NCI-H146 treated with DMSO at 0.1 percent for 48 hours (cell line): ENCODE results near the gene RPS6KA2.

Experiments used
- DNase-seq: peaks from one replicate; lab custom pipeline; 2025; ENCODE audit not compliant: unreplicated experiment; lab: John Stamatoyannopoulos, UW

Gene RPS6KA2

DNA sequence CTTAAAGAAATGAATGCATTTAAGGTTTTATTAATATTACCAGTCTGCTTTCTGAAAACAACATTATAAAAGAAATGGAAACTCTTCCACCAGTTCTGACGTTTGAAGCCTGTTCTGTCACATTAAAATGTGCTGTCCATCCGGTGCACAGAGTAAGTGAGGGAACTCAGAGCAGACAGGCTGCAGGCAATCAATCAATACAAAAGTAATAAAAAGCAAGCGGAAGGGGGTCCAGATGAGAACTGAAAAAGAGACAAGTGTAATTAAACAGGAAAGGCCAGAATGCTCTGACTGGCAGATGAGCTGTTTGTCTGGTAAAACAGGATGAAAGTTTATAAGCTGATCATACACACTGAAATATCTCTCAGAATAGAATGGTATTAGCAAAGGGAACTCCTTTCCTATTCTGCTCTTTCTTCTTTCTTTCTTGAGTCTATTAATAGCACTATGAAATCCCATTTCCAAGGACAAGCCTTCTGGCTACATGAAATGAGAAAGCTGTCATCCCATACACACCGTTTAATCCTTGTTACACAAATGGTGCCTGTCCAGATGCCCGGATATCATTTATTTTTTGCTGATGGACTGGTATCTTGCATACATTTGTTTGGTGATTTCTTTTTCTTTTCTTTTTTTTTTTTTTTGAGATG is 134.8 kb downstream of the RPS6KA2 start:
- peak; percentile 41 for DNase-seq

DNA sequence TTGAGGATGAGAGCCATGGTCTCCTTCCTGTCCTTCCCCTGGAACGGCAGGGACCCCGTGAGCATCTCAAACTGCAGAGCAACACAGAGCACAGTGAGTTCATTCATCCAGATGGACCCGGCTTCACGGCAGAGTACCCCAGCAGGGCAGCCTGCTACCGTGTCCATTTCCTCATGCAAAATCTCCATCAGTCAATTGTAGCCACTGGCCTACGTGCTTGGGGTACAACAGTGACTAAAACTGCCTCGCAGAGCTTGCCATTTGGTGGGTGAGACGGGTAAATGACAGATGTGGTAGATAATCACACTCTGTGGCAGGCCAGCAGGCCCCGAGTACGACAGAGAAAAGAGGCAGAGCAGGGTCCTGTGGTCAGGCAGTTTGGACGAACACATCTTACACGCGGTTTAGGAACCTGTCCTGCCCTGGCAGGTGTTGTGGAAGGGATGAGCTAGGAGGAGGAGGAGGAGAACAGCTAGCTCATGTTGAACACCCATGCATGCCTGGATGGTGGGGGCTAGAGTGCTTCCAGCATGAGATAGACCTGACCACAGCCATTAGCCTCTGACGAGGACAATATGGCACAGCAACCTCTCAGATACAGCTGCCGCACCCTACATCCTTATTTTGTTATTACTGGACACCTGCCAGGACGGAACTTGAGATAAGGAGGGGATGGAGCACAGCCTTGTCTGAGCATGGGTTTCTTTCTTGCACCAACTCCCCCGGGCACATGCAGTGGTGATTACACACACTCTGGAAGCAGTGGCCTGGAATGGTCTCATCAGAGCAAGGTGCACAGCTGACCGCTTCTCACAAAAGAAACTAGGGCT is 136.2 kb downstream of the RPS6KA2 start:
- peak; percentile 91 for DNase-seq

DNA sequence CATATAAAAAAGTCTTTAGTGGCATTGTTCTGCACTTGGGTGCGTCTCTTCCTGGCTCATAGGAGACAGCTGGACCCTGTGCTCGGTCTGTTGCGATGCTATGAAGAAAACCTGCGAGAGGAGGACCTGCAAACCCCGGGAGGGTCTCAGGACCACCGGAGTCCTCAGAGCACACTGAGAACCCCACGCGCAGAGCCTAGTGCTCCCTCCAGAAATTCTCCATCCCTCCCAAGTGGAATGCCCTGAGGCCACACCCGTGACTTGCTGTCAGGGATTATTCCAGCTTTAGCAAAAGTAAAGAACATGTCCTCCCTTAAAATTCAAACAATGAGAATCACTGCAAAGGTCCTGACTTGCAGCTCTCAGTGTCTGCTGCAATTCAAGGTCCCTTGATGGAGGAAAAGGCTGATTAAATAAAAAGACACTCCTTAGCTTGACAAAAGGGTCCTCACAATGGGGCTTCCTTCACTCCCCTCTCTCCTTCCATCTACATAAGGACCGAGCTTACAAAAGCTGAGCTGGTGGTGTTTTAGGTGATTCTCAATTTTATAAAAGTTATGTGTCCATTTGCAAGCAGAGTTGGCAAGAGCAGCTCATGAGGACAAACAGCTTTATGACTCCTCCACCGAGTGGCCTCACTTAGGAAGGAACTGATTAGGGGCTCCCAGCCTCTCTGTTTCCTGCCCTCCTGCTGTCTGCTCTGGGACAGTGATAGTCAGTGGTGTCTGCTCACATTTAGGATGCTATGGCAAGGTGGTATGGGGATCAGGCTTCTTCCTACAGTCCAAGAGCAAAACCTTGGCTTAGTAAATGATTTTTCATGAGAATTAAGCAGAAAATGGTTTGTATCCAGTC is 137.5 kb downstream of the RPS6KA2 start:
- DNase-seq, result no peak

DNA sequence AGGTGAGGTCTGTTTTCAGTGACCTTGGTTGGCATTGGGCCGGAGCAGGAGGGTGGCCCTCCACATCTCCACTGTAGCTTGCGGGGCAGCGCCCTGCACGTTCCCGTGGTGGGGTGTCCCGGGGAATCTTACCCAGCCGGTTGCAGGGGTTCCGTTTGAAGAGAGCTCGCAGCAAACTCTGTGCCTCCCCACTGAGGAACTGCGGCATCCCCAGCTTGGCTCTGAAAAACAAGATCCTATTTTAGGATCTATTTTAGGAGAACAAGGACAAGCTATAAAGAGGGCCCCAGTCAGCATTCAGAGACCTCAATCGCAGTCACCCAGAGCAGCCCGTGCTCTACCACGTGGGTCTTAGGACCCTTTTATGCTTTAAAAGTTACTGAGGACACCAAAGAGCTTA is 138.3 kb downstream of the RPS6KA2 start:
- no peak for DNase-seq

DNA sequence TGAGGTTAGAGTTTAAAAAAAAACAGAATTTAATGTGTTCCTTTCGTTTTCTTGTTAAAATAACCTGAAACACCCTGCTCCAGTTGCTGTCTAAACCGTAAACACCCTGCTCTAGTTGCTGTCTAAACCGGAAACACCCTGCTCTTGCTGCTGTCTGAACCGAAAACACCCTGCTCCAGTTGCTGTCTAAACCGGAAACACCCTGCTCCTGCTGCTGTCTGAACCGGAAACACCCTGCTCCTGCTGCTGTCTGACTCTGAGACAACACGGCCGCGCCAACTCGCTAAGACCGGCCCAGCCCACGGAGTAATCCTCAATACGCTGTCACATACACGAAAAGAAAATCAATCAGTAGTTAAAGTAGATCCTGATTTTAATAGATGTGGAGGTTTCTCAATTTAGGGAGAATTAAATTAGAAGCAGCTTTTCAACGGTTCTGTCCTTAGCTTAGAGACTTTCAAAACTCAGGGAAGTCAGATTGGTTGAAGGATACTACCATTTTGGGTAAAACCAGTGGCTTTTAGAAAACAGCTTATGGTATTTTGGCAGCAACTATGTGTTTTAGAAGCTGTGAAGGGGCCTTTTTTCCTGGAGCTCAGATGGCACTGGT is 138.9 kb downstream of the RPS6KA2 start:
- no peak for DNase-seq

DNA sequence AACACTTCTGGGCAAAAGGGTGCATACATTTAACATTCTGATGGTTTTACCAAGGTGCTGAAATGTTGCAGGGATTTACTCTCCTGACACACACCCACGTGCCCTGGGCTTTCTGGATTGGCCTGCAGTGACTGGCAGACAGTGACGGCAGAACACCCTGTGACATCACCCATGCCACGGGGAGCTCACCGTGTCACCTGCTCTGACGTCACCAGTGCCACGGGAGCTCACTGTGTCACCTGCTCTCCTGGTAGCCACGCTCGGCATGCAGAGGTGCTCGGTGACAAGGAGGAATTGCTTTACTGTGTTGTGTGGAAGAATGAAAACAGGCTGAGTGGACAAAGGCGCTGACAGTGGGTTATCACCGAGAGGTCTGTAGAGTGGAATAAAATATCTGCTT is 139.9 kb downstream of the RPS6KA2 start:
- no peak for DNase-seq

DNA sequence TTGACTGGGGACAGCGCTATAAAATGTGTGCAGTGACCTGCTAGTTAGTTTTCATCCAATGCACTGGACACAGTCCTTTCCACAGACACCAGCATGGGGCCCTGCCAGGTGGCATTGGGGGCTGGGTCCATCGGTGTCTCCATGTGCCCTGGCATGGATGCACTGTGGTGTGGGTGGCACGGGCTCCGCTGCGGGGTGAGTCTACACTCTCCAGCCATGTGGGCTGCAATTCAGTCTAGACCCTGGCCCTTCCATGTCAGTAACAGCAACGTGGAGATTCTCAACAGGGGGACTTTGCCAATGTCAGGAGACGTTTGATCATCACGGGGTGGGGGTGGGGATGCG is 140.5 kb downstream of the RPS6KA2 start:
- no peak for DNase-seq

DNA sequence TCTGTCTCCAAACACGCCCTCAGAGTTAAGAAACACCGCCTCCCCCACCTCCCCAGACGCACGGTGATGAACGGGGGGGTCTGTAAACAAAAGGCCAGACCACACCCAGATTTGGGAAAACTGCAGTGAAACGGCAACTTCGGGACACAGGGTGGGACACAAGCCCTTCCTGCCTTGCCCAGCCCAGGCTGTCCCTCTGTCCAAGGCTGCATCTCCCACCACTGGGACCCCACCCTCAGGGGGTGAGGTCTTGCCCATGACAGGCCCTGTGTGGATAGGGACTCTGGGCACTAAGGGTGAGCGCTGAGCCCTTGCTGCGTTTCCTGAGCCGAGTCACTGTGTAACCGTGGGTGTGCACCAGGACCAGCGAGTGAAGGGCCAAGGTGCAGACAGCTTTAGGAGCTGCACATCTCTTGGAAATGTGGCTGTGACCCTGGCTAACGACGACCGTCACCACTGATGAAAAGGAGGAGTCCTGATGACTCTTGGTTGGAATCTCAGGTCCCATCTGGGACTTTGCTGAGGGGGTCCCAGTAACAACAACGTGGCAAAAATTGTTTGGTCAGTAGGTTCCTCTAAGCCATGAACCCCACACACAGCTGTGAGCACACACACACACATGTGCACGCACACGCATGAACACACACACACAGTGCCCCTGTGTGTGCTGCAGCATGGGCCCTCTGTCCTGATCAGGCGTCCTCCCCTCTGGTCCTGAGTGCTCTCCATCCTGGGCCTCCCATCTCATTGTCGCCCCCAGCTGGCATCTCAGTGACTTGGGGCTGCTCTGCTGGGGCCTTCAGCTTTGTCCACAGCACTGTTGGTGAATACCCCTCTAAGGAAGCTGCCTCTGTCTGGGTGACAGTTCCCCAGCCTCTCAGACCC is 141.2 kb downstream of the RPS6KA2 start:
- DNase-seq, result no peak

DNA sequence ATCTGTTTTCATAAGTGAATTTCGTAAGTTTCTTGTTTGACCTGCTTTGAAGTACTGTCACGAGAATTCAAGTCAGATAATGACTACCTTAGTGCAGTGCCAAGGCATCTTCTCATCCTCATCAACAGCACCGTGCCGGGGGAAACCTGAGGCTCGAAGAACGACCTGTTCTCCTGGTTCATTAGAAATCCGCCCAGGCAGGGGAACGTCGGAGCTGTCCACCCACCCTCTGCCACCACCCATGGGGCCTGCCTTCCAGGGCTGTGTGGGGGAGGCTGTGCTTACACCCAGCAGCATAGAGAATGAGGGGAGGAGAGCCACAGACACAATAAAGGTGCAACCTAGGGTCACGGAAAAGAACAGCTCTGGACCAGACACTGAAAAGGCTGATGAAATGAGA is 142.2 kb downstream of the RPS6KA2 start:
- no peak for DNase-seq

DNA sequence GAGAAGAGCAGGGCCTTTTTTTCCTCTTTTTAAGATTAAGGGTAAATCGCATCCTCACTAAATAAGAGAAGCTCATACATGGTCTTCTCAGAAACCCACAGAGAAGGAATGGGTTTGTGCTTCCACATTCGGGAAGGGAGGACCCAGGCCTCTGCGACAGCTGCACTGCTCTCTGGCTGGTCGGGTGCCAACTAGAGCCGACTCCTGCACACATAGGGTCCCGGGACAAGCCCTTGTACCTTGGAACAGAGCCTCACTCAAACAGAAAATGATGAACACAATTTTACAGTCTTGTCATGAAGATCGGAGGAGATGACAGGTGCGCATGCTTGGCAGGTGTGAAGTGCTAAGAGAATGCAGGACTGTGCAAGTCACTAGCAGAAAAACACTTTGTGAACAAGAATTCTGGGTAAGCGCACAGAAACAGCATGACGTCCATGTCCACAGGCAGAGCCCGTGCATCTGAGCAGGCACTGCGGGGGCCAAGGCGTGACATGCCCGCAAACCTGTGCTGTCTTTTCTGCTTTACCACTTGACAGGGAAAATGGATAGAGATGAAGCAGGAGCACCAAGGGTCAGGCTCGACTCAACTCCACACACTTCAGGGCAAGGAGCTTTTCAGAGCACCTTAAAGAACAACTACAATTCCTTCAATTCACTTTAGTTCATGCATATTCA is 143.3 kb downstream of the RPS6KA2 start:
- no peak for DNase-seq

DNA sequence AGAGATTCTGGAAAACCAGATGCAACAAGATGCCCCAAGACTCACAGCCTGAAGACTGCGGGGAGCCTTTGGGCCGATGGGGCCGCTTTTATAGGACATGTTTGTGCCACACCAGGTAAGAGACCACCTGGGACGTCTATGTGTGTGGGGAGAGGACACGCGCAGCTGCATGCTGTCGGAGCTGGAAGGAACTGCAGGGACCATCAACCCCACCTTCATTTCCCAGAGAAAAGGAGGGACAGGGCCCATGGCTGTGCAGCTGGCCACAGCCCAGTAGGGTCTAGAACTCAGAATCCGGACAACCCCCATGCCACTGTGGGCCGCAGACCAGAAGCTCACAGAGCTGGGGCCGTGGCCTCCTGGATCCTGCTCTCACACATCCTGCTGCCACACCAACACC is 144.0 kb downstream of the RPS6KA2 start:
- no peak for DNase-seq

DNA sequence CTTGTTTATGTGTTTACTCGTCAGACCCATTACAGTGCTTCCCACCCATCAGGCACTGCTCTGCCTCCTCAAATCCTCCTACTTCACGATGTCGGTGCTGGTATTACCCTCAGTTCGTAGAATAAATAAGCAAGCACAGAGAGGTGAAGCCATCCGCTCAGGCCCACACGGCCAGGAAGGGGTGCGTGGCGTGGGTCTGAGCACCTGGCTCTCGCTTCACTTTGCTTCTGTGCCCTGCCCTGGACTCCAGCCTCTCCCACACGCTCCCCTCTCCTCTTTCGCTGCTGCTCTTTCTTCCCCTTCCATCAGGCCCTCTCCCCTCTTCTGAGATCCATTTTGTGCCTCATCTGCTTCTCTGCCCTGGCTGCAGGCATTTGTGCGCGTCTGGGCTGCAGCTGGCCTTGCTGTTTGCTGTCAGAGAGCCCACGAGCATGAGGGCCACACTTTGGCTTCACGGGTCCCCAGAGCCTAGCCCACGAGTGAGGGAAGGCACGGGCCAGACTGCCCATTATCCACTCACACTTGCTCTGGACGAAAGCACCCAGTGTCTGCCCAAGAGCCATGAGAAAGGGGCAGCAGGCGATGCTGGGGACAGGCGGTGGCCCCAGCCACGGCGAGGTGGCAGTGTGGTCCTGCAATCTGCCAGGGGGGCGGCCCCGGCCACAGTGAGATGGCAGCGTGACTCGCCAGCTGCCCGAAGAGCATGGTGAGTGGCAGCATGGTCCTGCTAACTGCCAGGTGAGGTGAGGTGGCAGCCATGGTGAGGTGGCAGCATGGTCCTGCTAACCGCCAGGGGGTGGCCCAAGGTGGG is 148.1 kb downstream of the RPS6KA2 start:
- DNase-seq, result no peak

DNA sequence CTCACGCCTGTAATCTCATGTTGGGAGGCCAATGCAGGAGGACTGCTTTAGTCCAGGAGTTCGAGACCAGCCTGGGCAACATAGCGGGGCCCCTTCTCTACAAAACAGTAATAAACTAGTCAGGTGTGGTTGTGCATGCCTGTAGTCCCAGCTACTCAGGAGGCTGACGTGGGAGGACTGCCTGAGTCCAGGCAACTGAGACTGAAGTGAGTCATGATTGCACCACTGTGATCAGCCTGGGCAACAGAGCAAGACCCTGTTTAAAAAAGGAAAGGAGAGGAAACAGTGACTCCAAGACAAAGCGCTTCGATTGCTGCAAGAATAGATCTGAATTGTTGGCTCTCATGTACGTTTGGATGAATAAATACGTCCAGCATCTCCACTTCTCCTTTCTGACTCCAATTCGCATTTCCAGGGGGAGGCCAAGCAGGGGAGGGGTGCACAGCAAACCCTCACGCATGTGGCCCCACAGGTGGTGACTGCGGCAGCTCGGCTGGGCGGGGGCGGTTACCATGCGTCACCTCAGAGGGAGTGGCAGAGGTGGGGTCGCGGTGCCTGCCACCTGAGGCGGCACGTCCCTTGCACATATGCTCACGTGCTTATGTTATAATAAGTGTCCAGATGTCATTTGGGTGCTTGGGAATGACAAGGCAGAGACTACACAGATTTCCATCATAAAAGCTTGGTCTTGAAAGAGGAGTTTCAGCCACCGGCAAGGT is 149.2 kb downstream of the RPS6KA2 start:
- no peak for DNase-seq

DNA sequence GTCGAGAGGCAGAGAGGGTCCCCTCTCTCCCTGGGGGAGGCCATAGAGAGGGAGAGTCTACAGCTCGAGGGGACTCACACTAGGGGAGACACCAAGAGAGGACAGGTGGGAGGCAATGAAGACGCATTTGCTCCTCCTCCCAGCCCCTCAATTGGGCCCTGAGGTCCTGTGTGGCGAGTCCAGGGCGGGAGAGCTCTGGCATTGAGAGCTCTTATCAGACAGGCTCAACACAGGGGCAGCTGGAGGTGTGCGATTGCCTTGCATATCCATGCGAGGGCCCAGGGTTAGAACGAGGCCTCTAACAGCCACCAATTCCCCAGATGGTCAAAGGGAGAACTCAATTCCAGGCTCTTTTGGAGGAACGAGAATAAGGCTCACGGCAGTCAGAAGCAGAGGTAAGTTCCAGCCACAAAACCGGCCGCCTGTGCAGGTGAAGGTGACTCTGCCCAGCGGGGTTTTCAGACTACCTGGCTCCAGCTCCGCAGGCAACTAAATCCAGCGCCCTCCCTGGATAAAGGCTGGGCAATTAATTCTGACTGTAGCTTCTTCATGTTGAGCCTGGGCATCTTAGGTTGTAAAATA is 150.3 kb downstream of the RPS6KA2 start:
- DNase-seq, result peak; percentile 45

DNA sequence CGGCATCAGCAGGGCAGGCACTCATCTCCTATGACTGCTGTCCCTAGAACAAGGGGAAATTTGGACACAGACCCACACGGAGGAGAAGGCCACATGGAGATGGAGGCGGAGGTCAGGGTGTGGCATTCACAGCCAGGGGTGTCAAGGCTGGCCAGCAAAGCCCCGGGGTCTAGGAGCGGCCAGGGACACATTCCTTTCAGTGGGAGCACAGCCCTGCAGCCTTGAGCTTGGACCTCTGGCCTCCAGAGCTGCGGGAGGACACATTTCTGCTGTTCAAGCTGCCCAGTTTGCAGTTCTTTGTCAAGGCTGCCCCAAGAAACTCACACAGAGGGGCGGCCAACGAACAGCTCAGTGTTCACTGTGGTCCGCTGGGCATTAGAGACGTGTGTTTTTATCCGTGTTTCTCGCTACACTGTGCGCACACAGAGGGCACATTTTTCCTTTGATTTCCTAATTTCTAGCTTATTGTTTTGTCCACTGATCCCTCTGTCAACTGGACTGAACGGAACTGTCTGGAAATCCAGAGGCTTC is 150.9 kb downstream of the RPS6KA2 start:
- DNase-seq, result no peak

DNA sequence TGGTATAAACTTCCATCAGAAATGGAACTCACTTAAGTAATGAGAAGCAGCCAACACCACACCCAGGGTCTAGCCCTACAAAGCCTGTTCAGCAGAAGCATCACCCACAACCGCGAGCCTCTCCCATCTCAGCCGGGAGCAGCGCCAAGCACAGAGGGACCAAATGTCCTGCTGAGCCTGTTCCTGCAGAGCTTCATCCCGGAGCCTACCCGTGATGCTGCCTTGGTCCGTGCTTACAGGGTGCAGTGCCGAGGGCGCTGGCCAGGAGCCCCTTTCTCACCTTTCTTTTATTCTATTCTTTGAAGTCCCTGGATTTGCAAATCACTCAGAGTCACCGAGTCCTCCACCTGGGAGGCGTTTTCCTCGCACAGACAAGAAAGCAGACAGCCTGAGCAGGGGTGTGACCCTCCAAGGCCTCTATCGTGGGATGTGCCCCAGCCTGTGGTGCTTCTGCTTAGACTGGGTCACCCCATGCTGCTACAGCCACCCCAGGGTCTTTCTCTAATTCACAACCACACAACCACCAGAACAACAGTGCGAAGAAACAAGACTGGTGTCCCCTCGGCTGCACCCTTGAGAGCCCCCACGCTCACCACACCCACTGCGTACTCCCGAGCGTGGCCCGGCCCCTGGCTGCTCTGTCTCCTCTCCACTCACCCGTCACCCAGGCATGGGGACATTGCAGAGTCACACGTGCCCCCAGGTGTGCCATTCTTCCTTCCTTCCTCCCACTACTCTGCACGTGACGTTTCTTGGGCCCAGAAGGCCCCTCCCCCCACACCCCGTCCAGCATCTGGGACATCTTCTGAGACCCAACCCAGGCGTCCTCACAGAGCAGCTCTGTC is 152.1 kb downstream of the RPS6KA2 start:
- no peak for DNase-seq
